ENCODE results near the gene APBB3. TPM values are rescaled to one million over a fixed set of nuclear protein-coding genes. Genes with fewer than 3 reads are reported as not detected.

APBB3 gene
- total RNA-seq, 1 experiment from 2014 or later: 15.7 TPM

GRCh38 chr5:140567871-140568270 is 3.5 kb upstream of the APBB3 start:
- BruUV-seq (replicated peaks): no TSS peak
- intact Hi-C loops (cut with micrococcal nuclease; ENCODE audit: unreplicated experiment): no loop called here
- Mint-ChIP-seq H3K9me3 (ENCODE audit: low read depth, unreplicated experiment) (no peaks in the 10 kb centered on the region), H3K4me3 (ENCODE audit: low read depth, unreplicated experiment) (no peak overlapping the region), H3K36me3 (ENCODE audit: insufficient read depth, unreplicated experiment) (peaks cover 31% of the 10 kb centered on the region), H3K27ac (ENCODE audit: unreplicated experiment) (no peak overlapping the region), H3K27me3 (ENCODE audit: unreplicated experiment) (no peaks in the 10 kb centered on the region), H3K4me1 (ENCODE audit: low read depth, unreplicated experiment) (peaks cover 16% of the 10 kb centered on the region)
- CTCF ChIA-PET: no interaction called here
- no peak for DNase-seq
- TF ChIP-seq CTCF (IDR thresholded peaks at IDR 0.05; ENCODE audit: unreplicated experiment): no peak

- Mint-ChIP-seq H3K27ac (ENCODE audit: unreplicated experiment) (no peak overlapping the region), H3K27me3 (ENCODE audit: unreplicated experiment) (no peaks in the 10 kb centered on the region), H3K9me3 (ENCODE audit: low read depth, unreplicated experiment) (no peaks in the 10 kb centered on the region), H3K4me1 (ENCODE audit: low read depth, unreplicated experiment) (peaks cover 16% of the 10 kb centered on the region), H3K36me3 (ENCODE audit: insufficient read depth, unreplicated experiment) (peaks cover 31% of the 10 kb centered on the region), H3K4me3 (ENCODE audit: low read depth, unreplicated experiment) (peak overlapping the region; percentile 4)
- no peak for DNase-seq
- CTCF ChIA-PET: no interaction called here
- BruUV-seq (replicated peaks): no TSS peak
- no peak for TF ChIP-seq CTCF (IDR thresholded peaks at IDR 0.05; ENCODE audit: unreplicated experiment)
- intact Hi-C loops (cut with micrococcal nuclease; ENCODE audit: unreplicated experiment): no loop called here
Measured at GRCh38 chr5:140567136-140567818, 2.9 kb upstream of the APBB3 start.

- Mint-ChIP-seq H3K4me3 (ENCODE audit: low read depth, unreplicated experiment) (peak overlapping the region; percentile 4), H3K9me3 (ENCODE audit: low read depth, unreplicated experiment) (no peaks in the 10 kb centered on the region), H3K36me3 (ENCODE audit: insufficient read depth, unreplicated experiment) (peaks cover 31% of the 10 kb centered on the region), H3K27ac (ENCODE audit: unreplicated experiment) (no peak overlapping the region), H3K27me3 (ENCODE audit: unreplicated experiment) (no peaks in the 10 kb centered on the region), H3K4me1 (ENCODE audit: low read depth, unreplicated experiment) (peaks cover 16% of the 10 kb centered on the region)
- intact Hi-C loops (cut with micrococcal nuclease; ENCODE audit: unreplicated experiment): no loop called here
- CTCF ChIA-PET: no interaction called here
- no peak for TF ChIP-seq CTCF (IDR thresholded peaks at IDR 0.05; ENCODE audit: unreplicated experiment)
- no TSS peak for BruUV-seq (replicated peaks)
- DNase-seq: no peak
Measured at GRCh38 chr5:140566665-140567064, 2.3 kb upstream of the APBB3 start.

- no TSS peak for BruUV-seq (replicated peaks)
- no peaks in the 10 kb centered on the region for H3K27me3 Mint-ChIP-seq (ENCODE audit: unreplicated experiment)
- DNase-seq: no peak
- no peak for TF ChIP-seq CTCF (IDR thresholded peaks at IDR 0.05; ENCODE audit: unreplicated experiment)
- CTCF ChIA-PET: interaction anchor here (1.4 kb wide), 1 partner anchor 69 kb away, joined by 3 read pairs; no protein-coding TSS in a partner anchor
- peak overlapping the region; percentile 93 for H3K4me3 Mint-ChIP-seq (ENCODE audit: low read depth, unreplicated experiment)
- peaks cover 31% of the 10 kb centered on the region for H3K36me3 Mint-ChIP-seq (ENCODE audit: insufficient read depth, unreplicated experiment)
- H3K4me1 Mint-ChIP-seq (ENCODE audit: low read depth, unreplicated experiment): peaks cover 16% of the 10 kb centered on the region
- no peaks in the 10 kb centered on the region for H3K9me3 Mint-ChIP-seq (ENCODE audit: low read depth, unreplicated experiment)
- intact Hi-C loops (cut with micrococcal nuclease; ENCODE audit: unreplicated experiment): no loop called here
- H3K27ac Mint-ChIP-seq (ENCODE audit: unreplicated experiment): peak overlapping the region; percentile 95
Measured at GRCh38 chr5:140565780-140566095, 1.3 kb upstream of the APBB3 start.
